Glutamatergic neuron (in vitro differentiated cells): Measurements from ENCODE around the gene WDR18. TPM values are rescaled to one million over a fixed set of nuclear protein-coding genes. Genes with fewer than 3 reads are reported as not detected.
"Not testable (repeated sequence)": the region's sequence is repeated elsewhere in the genome, so short reads cannot be mapped to it uniquely, and the experiment has no call there.

Source experiments
- DNase-seq: peaks from one replicate; pipeline ENCODE4 v3.0.0; 2022
- H3K27ac Mint-ChIP-seq: one replicate; pipeline ENCODE4 v1.8.0; 2020; ENCODE audit warnings: mild to moderate bottlenecking, mixed read lengths, inconsistent platforms; ENCODE audit not compliant: unreplicated experiment
- H3K27me3 Mint-ChIP-seq: one replicate; pipeline ENCODE4 v1.8.0; 2020; ENCODE audit warnings: mild to moderate bottlenecking, moderate library complexity, mixed read lengths, inconsistent platforms; ENCODE audit not compliant: unreplicated experiment
- H3K36me3 Mint-ChIP-seq: one replicate; pipeline ENCODE4 v1.8.0; 2020; ENCODE audit warnings: mild to moderate bottlenecking, mixed read lengths, inconsistent platforms; ENCODE audit not compliant: unreplicated experiment
- H3K4me1 Mint-ChIP-seq: one replicate; pipeline ENCODE4 v1.8.0; 2020; ENCODE audit warnings: mild to moderate bottlenecking, low read depth, mixed read lengths, inconsistent platforms; ENCODE audit not compliant: unreplicated experiment
- H3K4me3 Mint-ChIP-seq: one replicate; pipeline ENCODE4 v1.8.0; 2020; ENCODE audit warnings: mild to moderate bottlenecking, mixed read lengths, inconsistent platforms; ENCODE audit not compliant: unreplicated experiment
- H3K9me3 Mint-ChIP-seq: one replicate; pipeline ENCODE4 v1.8.0; 2020; ENCODE audit warnings: mild to moderate bottlenecking, moderate library complexity, mixed read lengths, inconsistent platforms; ENCODE audit not compliant: unreplicated experiment
- CTCF ChIP-seq: fragments of 200-600 bp; sonication (generic); IDR thresholded peaks from one replicate; pipeline ENCODE4 v1.5.0; 2021; ENCODE audit not compliant: partially characterized antibody, unreplicated experiment
- total RNA-seq: library from RNA; stranded (reverse); fragmentation: NEBNext Ultra II Directional; extraction: Animal tissue kit (Norgen Biotek cat#: 25700); gene quantifications from one replicate; pipeline ENCODE4 v1.2.1, GENCODE V29; 2021; ENCODE audit not compliant: unreplicated experiment

WDR18 gene
- total RNA-seq, 1 donor from 2014 or later: 52.1 TPM

GRCh38 chr19:1019980-1020867 lies 36.1 kb downstream of the WDR18 start:
- H3K4me3 Mint-ChIP-seq: peak overlapping the region; percentile 93
- H3K27me3 Mint-ChIP-seq: peaks cover 13% of the 10 kb centered on the region
- peaks cover 7% of the 10 kb centered on the region for H3K4me1 Mint-ChIP-seq
- no peaks in the 10 kb centered on the region for H3K36me3 Mint-ChIP-seq
- H3K27ac Mint-ChIP-seq: peak overlapping the region; percentile 78
- DNase-seq: no peak
- peaks cover 7% of the 10 kb centered on the region for H3K9me3 Mint-ChIP-seq
- no peak for TF ChIP-seq CTCF

GRCh38 chr19:1020868-1021425 lies 36.8 kb downstream of the WDR18 start, which contains the start of gene TMEM259:
Gene TMEM259, minus strand, starts transcription at chr19:1021123. Its CDS starts 127 bp downstream, at chr19:1020996.
- Mint-ChIP-seq H3K27ac (peak within 1 kb of the TSS; percentile 95), H3K4me3 (peak within 1 kb of the TSS; percentile 93), H3K4me1 (peaks cover 5% of the 10 kb centered on the region), H3K9me3 (peaks cover 7% of the 10 kb centered on the region), H3K27me3 (peaks cover 13% of the 10 kb centered on the region), H3K36me3 (no peaks in the 10 kb centered on the region)
- peak; percentile 97 for DNase-seq
- TF ChIP-seq CTCF: no peak

- not testable (repeated sequence) for H3K9me3 Mint-ChIP-seq, H3K27ac Mint-ChIP-seq, H3K4me1 Mint-ChIP-seq, DNase-seq, H3K4me3 Mint-ChIP-seq, H3K36me3 Mint-ChIP-seq
- H3K27me3 Mint-ChIP-seq: peaks cover 13% of the 10 kb centered on the region
Observed at GRCh38 chr19:1023883-1024188, 39.7 kb downstream of the WDR18 start.

- not testable (repeated sequence) for DNase-seq, H3K9me3 Mint-ChIP-seq, H3K27ac Mint-ChIP-seq, H3K4me3 Mint-ChIP-seq, H3K36me3 Mint-ChIP-seq, H3K4me1 Mint-ChIP-seq
- H3K27me3 Mint-ChIP-seq: peaks cover 15% of the 10 kb centered on the region
Observed at GRCh38 chr19:1025080-1025479, 40.9 kb downstream of the WDR18 start.

GRCh38 chr19:1025960-1026782 lies 42.0 kb downstream of the WDR18 start, which contains the start of gene CNN2:
Gene CNN2, plus strand, starts transcription at chr19:1026608. Its CDS starts 54 bp downstream, at chr19:1026662.
- Mint-ChIP-seq H3K27me3 (peaks cover 9% of the 10 kb centered on the region), H3K4me1 (no peaks in the 10 kb centered on the region), H3K9me3 (peaks cover 5% of the 10 kb centered on the region), H3K27ac (no peak within 1 kb of the TSS), H3K36me3 (no peaks in the 10 kb centered on the region), H3K4me3 (peak within 1 kb of the TSS; percentile 83)
- TF ChIP-seq CTCF: no peak
- DNase-seq: peak; percentile 81
